GM18861 (cell line): Measurements from ENCODE around the gene NXPH3.

Experiments used
- ATAC-seq: cut with Tn5 transposase; IDR thresholded peaks from one replicate; pipeline ENCODE4 v1.9.1; 2021; ENCODE audit not compliant: unreplicated experiment

NXPH3 gene

DNA sequence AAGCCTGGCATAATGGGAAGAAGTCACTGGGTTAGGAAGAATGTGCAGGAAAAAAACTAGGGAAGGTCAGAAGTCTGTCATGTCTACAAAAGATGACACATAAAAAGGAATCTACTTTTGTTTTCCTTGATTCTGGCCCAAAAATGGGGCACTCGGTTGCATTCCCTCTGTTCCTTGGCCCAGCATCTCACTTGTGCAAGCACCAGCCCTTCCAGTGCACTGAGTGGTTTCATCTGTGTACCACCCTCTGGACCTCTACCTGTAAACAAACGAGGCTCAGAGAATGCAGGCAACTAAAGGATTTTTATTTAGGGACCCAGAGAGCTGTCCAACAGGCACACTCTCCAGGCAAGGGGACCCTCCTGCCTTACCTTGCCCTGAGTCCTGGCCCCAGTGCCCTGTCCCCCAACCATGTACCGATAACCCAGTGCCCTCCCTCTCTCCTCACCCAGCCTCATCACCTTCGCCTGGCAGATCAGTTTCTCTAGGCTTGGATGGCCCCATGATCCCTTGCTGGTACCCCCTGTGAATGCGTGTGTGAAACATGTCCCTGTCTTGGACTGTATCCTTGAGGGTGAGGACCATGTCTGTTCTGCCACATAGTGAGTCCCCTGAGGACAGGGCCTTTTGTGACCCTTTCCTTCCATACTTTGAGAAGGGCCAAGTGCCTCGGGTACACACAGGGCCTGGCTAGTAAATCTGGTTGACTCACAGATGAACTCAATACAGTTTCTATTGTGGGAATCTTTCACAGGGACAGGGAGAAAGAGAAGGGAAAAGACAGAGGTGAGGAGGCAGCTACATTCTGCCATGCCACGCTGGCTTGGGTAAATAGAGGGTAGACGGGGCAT is 13.3 kb downstream of the NXPH3 start:
- ATAC-seq = no peak

DNA sequence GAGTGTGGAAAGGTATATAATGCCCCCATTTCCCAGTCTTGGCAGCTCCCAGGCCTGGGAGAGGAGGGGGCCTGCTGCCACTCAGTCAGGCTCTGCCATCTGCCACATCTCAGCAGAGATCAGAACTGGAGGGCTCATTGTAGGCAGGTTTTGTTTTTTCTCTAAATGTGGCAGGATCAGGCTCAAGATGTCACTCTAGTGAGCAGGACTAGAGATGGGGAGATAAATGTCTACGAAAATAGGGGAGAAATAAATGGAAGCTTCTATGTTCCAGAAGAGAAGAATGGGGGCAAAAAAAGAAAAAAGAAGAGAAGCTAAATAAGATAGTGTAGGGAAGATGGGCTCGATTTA is 13.9 kb downstream of the NXPH3 start:
- no peak for ATAC-seq

- no peak for ATAC-seq
These were observed 15.2 kb downstream of the NXPH3 start for GRCh38 chr17:49590874-49591273.

DNA sequence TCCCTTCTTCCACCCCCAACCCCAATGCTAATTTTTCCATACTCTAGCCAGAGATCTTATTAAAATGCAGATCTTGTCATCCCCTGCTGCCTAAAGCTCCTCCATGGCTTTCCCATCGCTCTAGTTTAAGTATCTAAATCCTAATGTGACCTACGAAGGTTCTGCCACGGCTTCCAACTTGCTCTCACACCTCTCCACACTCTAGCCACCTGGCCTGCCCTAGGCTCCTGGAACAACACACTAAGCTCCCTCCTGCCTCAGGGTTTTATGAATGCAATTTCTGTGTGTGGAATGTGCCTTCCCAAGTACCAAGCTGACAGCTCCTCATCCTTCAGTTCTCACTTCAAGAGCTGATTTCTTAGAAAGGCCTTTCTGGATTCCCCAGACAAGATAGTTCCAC is 16.6 kb downstream of the NXPH3 start:
- no peak for ATAC-seq

GRCh38 chr17:49595328-49595727 is 19.7 kb downstream of the NXPH3 start:
- ATAC-seq = no peak

GRCh38 chr17:49595980-49596379 is 20.3 kb downstream of the NXPH3 start:
- ATAC-seq = no peak

DNA sequence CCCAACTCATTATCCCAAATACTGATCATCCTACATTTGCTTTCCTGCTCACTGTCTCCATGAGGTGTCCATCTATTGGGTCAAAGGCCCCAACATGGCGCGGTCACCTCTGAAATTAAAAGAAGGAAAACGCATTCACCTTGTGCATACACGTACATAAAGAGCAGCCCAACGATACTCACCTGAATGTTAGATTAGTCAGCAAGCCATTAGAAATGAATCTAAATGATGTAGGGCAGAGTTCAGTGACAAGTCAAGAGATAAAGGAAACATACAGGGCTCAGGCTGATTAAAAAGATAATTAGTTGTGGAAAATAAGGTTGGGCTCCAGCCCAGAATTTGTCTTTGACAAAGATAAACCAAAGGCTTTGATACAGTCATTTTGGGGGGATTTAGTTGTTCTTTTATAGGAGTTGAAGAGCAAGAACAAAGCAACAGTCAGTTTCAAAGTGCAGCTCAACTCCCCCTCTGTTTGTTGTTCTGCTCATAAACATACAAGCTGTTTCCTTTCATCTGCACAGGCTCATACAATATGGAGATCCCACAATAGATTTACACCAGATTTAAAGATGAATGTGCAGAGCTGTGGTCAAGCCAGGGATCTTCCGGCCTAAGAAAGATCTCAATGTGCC is 21.1 kb downstream of the NXPH3 start:
- ATAC-seq = no peak

GRCh38 chr17:49597436-49597835 is 21.8 kb downstream of the NXPH3 start:
- no peak for ATAC-seq

- no peak for ATAC-seq
These were observed 22.4 kb downstream of the NXPH3 start for GRCh38 chr17:49597928-49598655.

DNA sequence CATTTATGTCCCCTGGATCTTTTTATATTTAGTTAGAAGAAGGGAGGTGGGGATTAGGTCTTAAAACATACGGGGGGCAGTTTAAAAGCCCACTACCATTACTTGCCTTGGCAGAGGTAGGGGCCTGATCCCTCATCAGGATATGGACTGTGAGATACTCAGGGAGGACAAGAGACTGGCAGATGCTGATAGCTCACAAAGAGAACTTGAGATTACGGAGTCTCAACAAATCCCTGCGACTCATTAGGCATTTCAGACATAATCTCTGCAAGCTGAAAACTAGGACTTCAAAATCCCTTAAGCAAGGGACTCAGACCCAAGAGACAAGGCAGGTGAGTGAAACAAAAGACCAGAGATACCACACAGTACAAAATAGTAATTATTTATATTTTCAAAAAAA is 23.2 kb downstream of the NXPH3 start:
- ATAC-seq = no peak

DNA sequence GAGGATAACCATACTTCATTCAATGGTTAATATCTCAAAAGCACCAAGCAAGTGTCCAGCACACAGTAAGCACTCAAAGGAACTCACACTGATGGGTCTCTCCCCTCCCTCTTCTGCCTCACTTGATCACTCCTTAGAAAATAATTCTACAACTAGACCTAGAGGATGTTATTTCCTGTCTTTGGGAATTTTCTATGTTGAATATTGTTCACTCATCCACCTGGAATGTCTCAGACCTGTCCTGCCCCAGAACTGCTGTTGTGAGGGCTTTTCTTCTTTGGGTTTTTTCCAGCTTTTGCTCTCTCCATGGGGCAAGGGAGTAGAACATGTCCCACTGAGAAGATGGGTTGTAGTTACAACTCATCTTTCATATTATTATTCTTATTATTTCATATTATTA is 25.3 kb downstream of the NXPH3 start:
- no peak for ATAC-seq

DNA sequence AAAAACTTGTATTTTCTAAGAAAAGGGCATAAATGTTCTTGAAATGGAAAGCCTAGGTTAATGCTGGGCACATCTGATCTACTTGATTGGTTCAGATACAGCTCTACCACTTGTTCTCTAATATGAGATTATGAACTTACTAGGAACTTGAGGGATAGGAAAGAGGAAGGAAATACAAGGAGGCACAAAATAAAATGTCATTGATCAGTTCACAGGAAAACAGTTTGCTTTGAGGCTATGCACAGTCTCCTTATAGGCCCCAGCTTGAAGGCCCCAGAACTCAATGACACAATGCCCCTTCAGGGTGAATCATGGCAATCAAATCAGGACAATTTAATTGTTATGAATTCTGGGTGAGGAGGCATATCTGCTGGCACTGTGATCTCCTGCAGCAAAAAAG is 27.1 kb downstream of the NXPH3 start:
- ATAC-seq = no peak

GRCh38 chr17:49603238-49603637 is 27.6 kb downstream of the NXPH3 start:
- ATAC-seq = no peak

GRCh38 chr17:49603720-49604119 is 28.0 kb downstream of the NXPH3 start:
- no peak for ATAC-seq

DNA sequence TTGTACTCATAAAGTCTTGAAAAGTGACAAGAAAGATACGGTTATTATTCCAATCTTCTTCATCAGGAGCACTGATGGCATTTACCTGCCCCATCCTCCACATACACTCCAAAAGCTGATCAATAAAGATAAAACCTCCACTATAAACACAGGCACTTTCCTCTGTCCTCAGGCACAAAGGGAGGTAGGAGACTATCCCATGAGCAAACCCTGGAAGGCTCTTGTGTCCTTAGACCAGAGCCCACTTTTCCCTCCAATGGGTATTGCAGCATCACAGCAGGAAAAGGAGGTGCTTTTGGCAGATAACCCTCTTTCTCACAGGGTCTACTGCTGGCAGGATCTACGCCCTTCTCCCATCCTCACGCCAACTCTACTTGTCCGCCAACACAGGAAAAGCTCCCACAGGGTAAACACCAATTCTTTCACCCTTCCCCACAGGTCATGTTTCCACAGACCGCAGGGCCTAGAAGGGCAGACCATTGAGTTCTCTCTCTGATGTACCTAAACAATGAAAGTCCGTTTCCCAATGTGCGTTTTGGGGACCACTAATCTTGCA is 28.7 kb downstream of the NXPH3 start:
- no peak for ATAC-seq

DNA sequence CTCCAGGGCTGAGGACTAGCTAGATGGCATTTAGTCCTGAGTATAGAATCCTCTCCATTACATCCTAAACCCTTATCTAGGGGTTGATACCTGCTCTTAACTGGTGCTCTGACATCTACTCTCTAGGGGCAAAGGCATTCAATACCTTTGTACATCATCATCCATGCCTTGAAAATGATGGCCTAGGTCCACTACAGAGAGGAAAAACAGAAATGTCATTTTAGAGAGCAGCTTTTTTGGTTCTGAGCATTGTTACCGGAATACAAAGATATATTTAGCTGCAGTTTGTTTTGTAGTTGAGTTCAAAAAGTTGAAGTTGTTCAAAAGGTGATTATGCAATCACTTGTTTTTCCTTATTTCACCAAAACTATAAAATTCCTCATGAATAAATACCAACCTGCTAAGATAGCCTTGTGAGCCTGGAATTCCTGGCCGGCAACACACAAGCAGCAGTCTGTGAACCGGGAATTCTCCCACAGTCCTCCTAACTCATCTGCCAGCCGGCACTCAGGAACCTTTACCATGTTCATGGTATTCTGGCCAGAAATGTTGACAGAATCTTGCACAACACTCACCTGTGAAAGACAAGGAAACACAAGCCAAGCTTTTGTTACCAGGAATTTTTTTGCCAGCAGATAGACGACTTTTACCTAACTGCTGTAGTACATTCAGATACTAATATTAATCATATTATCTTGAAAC is 35.4 kb downstream of the NXPH3 start:
- no peak for ATAC-seq

- ATAC-seq = no peak
These were observed 37.1 kb downstream of the NXPH3 start for GRCh38 chr17:49612726-49613125.

- no peak for ATAC-seq
These were observed 37.6 kb downstream of the NXPH3 start for GRCh38 chr17:49613182-49613800.

- ATAC-seq = no peak
These were observed 40.4 kb downstream of the NXPH3 start for GRCh38 chr17:49616086-49616485.

- no peak for ATAC-seq
These were observed 41.0 kb downstream of the NXPH3 start for GRCh38 chr17:49616601-49617131.
